22Rv1 (cell line): ENCODE results near the gene GRAPL.
"Not testable (repeated sequence)": the region's sequence is repeated elsewhere in the genome, so short reads cannot be mapped to it uniquely, and the experiment has no call there.

Experiments
- H3K27ac ChIP-seq: fragments of 450-650 bp; 2 replicates; pipeline ENCODE4 v1.5.1; 2017

GRAPL gene

DNA sequence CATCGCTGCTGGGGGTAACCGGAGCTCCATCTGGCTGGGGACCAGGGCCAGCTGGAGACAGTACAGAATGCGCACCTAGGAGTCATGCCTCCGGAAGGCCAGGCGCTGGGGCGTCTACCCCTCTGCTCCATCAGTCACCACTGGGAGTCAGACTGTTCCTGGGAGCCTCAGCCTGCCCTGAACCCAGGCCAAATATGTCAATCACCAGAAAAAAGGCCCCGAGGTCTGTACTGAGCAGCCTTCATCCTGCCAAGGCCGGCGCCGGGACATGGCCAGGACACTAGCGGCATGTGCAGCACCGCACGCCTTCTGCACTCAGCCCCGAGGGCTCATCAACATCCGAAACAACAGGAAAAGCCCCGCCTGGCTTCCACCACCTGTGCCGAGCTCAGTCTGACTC is 8.7 kb downstream of the GRAPL start:
- not testable (repeated sequence) for H3K27ac ChIP-seq

DNA sequence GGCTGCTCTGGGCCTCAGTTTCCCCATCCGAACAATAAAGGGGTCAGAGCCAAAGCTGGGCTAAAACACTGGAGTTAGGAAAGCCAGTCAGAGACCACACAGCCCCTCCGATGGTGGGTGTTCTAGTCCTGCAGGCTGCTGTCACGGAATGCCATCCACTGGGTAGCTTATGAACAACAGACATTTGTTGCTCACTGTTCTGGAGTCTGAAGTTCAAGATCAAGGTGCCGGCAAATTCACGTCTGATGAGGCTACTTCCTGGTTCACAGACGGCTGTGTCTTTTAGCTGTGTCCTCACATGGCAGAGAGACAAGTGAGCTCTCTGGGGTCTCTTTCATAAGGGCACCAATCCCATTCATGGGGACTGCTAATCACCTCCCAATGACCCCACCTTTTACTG is 9.2 kb downstream of the GRAPL start:
- H3K27ac ChIP-seq: not testable (repeated sequence)

DNA sequence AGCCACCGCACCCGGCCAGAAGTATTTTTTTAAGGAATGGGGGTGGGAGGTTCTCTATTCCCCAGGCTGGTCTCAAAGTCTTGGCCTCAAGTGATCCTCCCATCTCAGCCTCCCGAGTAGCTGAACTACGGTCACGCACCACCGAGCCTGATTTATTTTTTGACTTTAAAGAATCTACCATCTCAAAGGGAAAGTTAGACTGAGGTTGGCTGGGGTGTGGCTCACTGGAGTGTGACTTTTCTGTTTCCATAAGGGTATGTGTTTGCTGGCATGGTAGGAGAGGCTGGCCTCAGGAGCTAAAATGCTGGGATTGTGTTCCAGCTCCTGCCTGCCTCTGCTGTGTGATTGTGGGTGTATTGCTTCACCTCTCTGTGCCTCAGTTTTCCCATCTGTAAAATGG is 10.6 kb downstream of the GRAPL start:
- not testable (repeated sequence) for H3K27ac ChIP-seq

DNA sequence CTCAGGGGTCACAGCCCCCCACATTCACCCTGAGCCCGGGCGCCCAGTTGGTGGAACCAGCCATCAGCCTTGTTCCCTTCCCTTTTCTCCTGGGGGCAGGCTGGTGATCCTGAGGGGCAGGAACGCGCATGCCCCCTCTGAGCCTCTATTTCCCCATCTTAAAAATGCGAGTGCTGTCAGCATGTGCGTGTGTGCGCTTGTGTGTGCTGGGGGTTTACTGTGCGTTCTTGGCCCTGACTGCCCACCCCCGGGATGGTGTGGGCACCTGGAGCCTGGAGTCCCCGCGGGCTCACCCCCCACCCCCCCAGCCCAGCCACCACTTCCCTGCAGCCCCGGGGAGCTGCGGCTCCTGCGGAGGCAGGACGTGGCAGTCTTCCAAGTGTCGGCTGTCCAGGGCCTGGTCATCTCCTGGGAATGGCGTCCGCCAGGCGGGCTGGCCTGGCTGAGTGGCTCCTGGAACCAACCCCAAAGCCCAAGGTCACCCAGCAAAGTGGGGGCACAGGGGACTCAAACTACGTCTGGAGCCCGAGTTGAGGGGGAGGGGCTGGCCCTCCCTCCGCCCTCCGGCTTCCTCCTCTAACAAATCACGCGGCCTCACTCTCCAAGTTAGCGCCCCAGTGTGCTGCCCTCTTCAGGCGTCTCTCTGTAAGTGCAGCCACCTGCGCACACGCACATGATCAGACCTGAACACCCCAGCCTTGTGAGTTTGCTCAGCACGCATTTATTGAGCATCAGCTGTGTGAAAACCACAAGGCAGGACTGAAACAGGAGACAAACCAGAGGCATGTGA is 14.2 kb downstream of the GRAPL start:
- H3K27ac ChIP-seq: not testable (repeated sequence)

DNA sequence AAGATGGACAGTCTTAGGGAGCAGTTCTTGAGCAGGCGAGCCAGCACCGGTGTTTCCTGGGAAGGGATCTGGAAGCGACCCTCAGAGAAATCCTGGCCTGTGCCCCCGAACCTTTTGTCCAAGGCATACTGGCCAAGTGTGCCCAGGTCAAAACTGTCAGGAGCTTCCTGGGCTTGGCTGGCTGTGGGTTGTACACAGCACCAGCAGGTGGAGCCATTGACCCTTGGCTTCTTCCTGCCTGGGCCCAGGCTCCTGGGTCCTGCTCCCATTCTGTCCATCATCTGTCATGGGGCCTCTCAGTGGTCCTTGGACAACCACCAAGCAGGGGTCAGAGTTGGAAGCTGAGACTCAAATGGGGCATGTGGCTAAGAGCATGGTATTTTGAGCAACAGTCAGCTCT is 15.0 kb downstream of the GRAPL start:
- H3K27ac ChIP-seq: not testable (repeated sequence)

DNA sequence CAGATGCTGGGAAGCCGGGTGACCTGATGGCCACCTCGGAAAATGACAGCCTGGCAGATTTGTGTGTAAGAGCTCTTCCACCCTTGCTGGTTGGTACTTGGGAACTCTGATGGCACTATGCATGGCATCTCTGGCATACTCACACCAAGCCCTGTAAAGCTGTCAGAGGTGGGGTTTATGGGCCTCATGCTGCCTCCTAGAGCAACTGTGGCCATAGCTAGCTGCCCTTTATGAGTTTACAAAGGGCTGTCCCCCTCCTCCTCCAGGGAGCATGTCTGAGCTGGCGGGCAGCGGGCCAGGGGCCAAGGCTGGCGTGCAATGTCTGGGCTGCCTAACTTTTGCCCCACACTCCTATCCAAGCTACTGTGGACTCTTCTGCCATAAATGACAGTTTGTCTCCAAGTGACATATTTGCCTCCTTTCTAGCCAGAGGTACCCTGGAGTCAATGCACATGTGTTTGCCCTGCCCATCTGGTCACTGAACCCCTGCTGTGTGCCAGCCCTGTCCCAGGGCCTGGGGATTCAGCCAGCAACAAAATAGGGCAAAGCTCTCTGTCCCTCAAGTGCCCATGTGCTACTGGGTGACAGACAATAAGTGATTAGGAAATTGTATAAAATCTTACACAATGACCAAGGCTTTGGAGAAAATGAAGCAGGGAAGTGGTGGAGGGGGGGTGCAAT is 15.8 kb downstream of the GRAPL start:
- H3K27ac ChIP-seq: not testable (repeated sequence)

DNA sequence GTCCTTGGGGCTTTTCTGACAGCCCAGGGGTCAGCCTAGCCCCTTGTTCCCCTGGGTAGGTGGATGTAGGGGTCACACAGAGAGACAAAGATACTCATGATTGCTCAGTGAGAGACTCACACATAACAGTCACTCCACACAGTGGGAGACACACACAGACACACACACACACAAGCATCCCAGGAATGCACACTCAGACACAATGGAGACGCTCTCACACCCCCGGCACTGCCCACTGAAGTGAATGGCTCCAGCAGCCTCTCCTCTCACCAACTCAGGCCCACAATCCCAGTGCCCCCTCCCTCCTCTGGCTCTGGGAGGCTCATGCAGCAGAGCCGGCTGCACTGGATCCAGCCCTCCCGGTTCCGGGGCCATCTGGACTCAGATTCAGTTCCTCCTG is 17.0 kb downstream of the GRAPL start:
- H3K27ac ChIP-seq: not testable (repeated sequence)

DNA sequence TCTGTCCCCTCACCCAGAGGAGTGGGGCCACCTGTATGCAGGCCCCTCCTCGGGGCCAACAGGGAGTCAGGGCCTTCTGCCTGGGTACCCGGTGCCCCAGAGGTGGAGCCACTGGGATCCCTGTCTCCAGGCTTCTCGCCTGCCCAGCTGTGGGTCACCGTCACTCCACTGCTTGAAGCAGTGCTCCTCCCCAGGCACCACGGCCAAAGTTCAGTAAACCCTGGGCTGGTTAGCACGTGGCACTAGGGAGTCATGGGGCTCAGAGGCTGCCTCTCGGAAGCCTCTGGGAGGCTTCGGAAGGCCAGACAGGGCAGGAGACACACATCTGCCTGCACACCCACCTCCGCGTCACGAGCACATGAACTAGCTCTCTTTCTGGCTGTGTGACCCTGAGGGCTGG is 18.1 kb downstream of the GRAPL start:
- not testable (repeated sequence) for H3K27ac ChIP-seq

DNA sequence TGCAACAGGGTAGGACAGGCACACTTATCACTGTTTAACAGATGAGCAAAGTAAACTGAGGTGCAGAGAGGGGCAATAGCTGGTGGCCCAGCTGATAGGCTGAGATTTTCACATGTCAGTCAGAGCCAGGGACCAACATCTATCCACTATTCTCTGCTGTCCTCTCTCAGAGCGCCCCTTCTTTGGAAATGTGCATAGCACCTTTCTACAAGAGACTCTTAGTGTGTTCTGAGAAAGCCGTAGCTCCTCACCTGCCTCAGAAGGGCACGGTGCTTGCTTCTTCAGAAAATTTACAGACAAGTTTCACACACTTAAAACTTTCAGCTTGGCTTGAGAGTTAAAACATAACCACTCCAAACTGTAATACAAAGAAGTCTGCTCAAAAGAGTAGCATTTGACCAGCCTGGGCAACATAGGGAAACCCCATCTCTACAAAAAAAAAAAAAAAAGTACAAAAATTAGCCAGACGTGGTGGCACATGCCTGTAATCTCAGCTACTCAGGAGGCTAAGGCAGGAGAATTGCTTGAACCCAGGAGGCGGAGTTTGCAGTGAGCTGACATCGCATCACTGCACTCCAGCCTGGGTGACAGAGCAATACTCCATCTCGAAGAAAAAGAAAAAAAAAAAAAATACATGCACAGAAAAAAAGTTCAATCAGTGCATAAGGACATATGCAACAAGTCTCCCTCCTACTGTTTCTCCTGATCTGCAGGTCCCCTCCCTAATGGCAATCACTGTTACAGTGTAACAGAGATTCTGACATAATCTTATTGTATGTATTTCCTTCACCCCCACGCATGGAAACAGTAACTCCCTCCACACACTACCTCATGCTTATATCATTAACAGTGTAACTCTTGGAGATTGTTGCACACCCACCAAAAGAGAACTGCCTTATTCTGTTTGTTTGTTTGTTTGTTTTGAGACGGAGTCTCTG is 23.6 kb downstream of the GRAPL start:
- not testable (repeated sequence) for H3K27ac ChIP-seq

DNA sequence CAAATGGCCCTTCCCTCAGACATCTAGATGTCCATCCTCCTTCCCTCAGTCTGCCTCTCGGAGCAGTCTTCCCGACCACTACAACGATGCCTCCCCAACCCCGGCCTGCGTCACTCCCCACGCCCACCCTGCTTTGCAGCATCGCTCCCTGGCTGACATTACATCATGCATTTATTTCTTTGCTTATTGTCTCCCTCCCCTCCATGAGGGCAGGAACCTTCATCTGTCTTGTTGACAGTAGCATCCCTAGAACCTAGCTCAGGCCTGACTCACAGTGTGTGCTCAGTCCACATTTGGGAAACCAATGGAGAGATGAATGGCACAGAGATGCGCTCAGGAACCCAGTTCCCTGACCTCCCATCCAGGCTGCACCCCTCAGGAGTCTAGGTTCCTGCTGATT is 30.2 kb downstream of the GRAPL start:
- not testable (repeated sequence) for H3K27ac ChIP-seq

DNA sequence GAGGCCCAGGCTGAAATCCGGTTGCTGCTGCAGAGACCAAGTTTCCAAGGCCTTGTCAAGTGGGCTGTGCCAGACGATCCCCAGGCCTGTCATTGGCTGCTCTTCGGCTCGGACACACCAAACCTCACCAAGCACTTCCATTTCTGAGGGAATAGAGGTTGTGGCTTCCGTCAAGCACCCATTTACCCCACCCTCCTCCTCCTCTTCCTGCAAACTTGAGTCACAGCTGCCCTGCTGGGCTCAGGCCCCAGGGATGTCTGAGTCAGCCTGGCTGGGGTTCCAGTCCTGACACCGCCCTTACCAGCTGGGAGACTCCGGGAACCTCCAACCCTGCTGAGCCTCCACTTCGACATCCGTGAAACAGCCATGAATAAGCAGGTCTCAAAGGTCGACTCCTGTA is 31.1 kb downstream of the GRAPL start:
- H3K27ac ChIP-seq: not testable (repeated sequence)

DNA sequence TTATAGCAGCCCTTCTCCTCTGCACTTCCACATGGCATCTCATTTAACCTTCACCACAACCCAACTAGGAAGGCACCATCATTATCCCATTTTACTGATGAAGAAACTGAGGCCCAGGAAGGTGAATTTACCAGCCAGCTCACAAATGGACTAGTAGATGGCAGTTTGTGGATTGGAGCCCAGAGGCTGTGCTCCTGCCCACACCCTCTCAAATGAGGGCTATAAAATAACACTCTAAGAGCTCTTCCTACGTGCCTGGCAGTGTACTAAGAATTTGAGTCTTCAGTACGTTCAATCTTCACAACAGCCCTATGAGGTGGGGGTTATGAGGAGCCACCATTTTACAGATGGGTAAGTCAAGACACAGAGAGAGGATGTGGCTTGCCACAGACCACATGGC is 31.5 kb downstream of the GRAPL start:
- H3K27ac ChIP-seq: not testable (repeated sequence)

DNA sequence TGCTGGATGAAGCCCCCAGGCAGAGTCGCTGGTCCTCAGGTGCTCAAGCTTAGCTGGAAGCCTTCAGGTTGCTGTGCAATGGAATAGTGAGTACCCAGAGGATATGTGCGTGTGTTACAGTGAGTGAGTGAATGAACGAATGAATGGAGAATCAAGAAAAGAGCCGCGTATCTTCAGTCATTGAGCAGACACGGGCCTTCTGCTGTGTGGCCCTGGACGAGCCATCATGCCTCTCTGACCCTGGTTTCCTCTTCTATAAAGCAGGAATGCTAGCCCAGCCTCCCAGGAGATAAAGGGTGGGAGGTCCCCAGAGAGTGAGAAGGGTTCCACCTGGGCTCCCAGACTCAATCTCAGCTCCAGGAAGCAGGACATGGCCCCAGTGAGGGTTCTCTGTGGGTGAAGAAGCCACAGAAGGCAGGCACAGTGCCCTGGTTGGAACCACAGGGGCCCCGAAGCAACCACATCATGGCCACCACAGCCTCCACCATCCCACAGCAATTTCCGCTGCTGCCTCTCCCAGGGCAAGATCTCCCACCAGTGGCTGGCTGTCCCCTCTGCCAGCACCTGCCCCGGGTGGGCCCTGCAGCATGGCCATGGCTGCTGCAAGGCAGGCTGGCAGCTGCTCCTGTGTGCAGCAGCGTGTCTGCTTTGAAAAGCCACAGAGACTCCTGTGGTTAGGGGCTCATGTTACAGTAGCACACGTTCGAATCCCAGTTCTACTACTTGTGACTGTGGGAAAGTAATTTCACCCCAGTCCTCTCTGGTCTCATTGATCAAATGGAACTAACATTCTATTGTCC is 34.1 kb downstream of the GRAPL start:
- not testable (repeated sequence) for H3K27ac ChIP-seq

DNA sequence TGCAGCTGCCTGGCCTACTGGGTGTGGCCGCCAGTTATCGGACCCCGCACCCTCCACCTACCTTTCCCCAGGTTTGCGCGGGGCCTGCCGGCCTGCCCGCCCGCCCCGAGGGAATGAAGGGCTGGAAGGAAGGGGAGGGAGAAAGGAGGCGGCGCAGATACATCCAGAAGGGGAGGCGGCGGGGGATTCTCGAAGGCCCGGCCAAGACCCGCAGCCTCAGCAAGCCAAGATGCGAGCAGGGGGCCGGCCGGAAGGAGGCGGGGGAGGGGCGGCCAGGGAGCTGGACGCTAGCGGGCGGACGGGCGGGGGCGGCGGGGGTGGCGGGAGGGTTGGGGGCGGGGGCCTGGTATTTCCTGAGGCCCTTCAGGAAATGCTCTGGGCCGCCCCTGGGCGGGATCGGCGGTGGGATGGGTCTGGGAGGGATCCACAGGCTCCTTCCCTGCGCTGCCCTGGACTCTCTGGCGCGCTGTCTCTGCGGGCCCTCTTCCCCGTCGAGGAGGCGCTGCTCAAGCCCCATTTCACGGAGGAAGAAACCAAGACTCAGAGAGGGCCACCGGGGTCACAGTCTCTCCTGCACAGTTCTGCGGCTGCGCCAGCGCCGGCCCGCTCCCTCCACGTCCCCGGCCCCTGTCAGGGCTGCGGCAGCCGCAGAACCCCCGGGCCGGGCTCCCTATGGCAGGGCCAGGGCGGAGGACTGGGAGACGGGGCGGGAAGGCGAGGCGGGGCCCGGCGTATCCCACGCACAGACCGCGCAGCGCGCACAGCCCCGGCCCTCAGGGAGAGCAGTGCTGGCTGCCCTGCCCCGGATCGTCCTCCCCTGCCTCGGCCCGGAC is 35.2 kb downstream of the GRAPL start:
- H3K27ac ChIP-seq: not testable (repeated sequence)

DNA sequence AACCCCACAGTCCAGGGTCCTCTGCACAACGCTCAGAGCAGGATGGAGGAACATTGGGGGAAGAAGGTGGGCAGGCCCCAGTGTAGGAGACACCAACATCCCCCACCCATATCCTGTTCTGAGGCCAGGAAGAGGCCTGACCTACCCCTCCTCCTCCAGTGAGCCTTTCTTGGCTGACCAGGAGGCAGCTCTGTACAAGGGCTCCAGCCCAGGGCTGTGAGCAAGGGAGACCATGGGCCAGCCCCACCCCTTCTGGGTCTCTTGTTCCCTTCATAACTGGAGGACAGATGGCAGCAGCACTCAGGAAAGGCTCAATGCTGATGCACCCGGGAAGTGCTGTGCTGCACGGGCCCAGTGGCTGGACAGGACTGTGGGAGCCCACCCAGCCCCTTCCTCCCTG is 47.0 kb downstream of the GRAPL start:
- H3K27ac ChIP-seq: not testable (repeated sequence)

DNA sequence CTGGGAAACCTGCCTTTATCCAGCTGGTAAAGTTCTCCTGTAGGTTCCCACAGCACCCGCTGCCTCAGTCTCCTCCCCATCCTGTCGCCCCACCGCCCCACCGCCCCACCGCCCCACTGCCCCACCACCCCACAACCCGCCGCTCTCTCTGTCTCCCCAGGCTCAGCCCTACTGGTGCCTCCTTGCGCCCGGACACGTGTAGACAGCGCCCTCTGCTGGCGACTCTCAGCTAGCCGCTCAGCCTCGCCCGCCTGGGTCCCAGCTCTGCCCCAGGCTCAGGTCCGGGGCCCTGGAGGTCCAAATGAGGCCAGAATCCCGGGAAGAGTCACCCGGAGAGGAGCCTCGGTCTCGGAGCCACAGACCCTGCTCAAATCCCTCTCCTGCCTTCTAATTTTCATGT is 48.0 kb downstream of the GRAPL start:
- not testable (repeated sequence) for H3K27ac ChIP-seq

DNA sequence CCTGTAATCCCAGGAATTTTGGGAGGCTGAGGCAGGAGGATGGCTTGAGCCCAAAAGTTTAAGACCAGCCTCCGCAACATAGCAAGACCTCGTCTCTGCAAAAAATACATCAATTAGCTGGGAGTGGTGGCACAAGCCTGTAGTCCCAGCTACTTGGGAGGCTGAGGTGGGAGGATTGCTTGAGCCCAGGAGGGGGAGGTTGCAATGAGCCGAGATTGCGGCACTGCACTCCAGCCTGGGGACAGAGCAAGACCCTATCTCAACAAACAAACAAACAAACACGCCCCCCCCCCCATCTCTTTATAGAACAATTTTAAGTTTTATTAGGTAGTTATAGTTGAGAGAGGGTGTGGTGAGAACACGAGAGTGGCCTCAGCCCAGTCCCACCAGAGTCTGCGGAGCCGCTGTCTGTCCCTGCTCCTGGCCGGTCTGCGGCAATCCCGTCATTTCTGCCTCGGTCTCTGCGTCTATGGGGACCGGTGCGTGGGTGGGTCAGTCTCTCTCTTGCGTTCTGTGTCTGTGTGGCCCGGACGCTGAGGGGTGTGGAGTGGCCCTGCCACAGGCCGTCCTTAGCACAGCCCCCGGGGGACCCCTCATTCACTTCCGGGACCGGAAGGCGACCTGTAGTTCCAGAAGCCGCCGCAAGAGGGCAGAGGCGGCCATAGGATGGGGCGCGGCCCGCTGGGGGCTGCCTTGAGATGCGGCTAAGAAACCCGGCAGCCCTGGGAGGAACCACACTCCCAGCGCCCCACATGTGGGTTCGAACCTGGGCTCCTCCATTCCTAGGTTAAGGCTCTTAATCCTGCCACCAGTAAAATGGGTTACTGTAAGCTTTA is 53.9 kb downstream of the GRAPL start:
- not testable (repeated sequence) for H3K27ac ChIP-seq

DNA sequence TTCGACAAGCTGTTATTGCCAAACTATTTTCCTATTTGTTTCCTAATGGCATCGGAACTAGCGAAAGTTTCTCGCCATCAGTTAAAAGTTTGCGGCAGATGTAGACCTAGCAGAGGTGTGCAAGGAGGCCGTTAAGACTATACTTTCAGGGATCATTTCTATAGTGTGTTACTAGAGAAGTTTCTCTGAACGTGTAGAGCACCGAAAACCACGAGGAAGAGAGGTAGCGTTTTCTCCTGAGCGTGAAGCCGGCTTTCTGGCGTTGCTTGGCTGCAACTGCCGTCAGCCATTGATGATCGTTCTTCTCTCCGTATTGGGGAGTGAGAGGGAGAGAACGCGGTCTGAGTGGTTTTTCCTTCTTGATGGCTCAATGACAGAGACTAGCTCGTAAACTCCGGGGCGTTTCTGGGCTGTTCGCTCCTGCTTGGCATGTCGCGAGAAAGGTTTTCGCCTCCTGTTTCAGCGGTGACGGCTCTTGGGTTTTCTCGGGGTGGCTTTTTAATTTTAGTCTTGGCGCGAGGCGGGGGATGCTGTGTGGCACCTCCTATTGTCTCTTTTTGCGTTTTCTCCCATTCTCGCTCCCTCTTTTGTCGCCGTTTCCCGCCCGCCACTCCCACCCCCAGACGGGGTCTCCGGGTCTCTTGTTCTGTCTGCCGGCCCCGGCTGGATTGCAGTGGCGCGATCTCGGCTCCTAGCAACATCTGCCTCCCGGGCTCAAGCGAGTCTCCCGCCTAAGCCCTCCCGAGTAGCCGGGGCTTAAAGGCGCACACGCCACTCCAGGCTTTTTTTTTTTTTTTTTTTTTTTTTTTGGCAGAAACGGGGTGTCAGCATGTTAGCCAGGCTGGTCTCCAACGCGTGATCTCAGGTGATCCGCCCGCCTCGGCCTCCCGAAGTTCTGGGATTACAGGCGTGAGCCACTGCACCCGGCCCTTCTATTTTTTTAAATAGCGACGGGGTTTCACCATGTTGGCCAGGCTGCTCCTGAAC is 60.8 kb downstream of the GRAPL start:
- not testable (repeated sequence) for H3K27ac ChIP-seq
